ENCODE results near the gene PPP1R7.

- no peak for TF ChIP-seq POLR2A (IDR thresholded peaks at IDR 0.05; ENCODE audit: low read length)
- TF ChIP-seq GATA1 (IDR thresholded peaks at IDR 0.05; ENCODE audit: low read depth, low read length), result no peak
These were observed 78.7 kb downstream of the PPP1R7 start for GRCh38 chr2:241228860-241229516.

All from erythroblast (primary cell).